HG03439 (cell line): ENCODE data around the gene MATN1.

Source experiments
- ATAC-seq: cut with Tn5 transposase; IDR thresholded peaks from one replicate; pipeline ENCODE4 v1.9.1; 2021; ENCODE audit warnings: mild to moderate bottlenecking, moderate library complexity; ENCODE audit not compliant: unreplicated experiment

Gene MATN1

DNA sequence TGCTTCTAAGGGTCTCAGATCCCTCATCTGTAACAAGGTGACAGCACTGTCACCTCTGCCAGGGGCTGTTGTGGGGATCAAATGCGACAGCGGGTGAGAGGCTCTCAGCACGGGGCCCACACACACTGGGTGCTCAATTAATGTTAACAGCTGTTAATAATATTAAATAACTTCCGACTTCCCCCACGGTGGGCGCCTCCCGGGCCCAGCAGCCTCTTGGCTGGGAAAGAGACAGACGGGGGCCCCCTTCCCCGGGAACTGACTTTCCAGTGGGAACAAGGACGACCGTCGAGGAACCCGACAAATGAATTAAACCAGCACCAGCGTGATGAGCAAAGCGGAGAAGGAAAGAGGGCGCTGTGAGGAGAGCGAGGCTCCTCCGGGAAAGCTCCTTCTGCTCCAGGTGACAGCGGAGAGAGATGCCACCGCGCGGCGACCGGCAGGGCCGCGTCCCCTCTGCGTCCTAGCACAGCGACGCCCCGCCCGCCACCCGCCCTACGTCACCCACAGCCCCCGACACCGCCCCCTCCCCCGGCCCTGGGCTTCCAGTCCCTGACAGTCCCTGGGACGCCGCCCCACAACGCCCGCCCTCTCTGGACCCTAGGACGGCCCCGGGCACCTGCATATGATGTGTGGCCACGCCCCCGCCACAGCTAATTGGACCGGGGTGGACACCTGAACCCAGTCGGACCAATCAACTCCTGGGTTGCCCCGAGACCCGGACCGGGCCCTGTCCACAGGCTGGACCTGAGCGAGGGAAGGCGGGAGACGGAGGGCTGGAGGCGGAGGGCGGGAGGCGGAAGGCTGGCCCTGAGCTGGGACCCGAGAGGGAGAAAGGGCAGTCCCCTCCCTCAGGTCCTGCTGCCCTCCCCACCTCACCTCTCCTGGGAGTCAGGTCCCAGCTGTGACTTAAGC, 38.2 kb downstream of the MATN1 start:
- no peak for ATAC-seq

DNA sequence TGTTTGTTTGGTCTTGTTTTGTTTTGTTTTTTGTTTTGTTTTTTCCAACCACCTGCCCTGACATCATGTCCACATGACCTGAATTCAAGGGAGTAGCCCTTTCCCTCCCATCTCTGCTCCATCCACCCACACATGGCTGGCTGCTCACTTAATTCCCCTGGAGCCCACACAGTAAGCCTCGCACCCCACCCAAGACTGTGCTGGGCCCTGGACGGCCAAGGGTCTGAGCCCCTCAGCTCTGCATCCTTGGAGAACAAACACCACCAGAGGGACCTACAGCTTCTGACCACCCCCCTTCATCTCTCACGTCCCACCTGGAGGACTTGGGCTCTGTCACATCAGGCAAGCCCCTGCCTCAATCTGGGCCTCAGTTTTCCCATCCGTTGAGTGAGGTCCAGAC, 39.1 kb downstream of the MATN1 start:
- no peak for ATAC-seq

GRCh38 chr1:30683699-30684098, 39.7 kb downstream of the MATN1 start:
- no peak for ATAC-seq

- ATAC-seq: no peak
These were observed 40.7 kb downstream of the MATN1 start for GRCh38 chr1:30682396-30683275.

DNA sequence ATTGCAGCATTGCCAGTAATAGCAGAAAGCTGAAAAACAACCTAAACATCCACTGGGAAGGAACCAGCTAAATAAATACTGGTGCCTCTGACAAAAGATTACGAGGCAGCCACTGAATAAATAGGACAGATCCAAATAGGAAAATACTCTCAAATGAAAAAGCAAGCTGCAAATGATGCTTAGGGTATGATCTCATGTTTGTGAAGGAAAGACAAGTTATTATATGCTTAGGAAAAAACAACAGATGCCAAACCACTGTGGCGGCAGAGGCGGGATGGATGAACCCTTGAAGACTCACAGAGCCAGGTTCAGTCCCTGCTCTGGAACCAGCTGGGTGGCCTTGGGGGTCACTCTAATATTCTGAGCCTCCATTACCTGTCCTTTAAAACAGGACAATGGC, 41.6 kb downstream of the MATN1 start:
- no peak for ATAC-seq

DNA sequence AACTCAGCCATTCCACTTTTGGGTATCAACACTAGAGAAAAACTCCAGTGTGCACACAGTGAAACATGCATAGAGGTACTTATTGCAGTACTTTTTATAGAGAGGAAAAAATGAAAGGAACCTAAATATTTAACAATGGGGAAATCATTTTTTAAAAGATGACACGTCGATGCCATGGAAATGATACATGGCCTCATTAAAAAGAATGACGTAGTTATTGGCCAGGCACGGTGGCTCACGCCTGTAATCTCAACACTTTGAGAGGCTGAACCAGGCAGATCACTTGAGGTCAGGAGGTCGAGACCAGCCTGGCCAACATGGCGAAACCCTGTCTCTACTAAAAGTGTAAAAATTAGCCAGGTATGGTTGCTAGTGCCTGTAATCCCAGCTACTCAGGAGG, 42.5 kb downstream of the MATN1 start:
- ATAC-seq: no peak

- no peak for ATAC-seq
These were observed 43.0 kb downstream of the MATN1 start for GRCh38 chr1:30680429-30680828.

DNA sequence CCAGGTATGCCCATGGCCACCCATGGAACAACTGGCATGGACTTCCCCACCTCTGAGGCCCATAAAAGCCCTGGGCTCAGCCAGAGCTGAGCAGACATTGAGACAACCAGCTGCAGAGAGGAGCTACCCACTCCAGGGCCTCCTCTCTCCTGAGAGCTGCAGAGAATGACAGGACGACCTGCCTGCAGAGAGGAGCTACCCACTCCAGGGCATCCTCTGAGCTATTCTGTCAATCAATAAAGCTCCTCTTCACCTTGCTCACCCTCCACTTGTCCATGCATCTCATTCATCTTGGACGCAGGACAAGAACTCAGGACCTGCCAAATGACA, 43.4 kb downstream of the MATN1 start:
- no peak for ATAC-seq

GRCh38 chr1:30679201-30679975, 44.0 kb downstream of the MATN1 start:
- no peak for ATAC-seq

DNA sequence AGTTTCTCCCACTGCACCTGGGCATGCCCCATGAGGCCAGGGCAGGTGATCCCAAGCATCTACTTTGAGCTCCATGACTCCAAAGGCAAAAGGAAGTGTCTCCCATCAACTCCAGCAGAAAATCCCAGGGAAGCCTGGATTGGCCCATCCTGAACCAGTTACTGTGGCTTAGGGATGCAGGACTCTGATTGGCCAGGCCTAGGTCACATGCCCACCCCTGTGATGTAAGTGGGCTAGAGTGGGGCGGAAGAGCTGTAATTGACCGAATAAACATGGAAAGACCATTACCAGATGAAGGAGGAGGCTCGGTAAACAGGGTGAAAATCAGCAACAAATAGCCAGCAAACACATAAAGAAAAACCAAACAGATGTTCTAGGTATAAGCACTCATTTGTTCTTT, 45.2 kb downstream of the MATN1 start:
- ATAC-seq: no peak

DNA sequence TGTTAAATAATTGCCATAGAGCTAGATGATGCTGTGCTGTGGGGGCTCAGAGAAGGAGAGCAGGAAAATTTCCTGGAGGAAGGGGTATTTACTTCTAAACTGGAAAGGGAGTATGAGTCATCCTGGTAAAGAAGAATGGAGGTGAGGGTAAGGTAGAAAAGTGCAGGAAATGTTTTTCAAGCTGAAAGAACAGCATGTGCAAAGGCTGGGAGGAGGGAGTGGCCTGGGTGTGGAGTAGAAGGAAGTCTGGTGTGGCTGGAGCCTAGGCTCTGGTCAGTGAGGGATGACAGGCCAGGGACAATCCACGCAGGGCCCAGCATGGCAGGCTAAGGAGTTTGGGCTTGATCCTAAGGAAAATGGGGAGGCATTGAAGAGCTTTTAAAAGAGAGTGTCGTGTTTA, 45.9 kb downstream of the MATN1 start:
- no peak for ATAC-seq

- ATAC-seq: no peak
These were observed 47.6 kb downstream of the MATN1 start for GRCh38 chr1:30675761-30676160.

- ATAC-seq: no peak
These were observed 48.1 kb downstream of the MATN1 start for GRCh38 chr1:30675289-30675688.

DNA sequence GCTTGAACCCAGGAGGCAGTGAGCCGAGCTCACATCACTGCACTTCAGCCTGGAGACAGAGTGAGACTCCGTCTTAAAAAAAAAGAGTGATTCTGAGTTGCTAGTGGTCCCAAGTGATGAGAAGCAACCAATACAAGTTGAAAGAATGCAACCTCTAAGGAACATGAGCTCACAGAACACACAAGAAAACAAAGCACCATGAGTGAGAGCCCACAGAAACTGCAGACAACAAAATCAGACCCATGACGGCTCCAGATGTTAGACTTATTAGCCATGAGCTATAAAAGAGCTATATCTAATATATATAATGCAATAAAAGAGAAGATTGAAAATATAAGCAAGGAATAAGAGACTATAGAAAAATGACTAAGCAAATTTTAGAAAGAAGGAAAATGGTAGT, 50.0 kb downstream of the MATN1 start:
- ATAC-seq: no peak

GRCh38 chr1:30672661-30673060, 50.7 kb downstream of the MATN1 start:
- ATAC-seq: no peak

- no peak for ATAC-seq
These were observed 52.9 kb downstream of the MATN1 start for GRCh38 chr1:30670240-30671060.

DNA sequence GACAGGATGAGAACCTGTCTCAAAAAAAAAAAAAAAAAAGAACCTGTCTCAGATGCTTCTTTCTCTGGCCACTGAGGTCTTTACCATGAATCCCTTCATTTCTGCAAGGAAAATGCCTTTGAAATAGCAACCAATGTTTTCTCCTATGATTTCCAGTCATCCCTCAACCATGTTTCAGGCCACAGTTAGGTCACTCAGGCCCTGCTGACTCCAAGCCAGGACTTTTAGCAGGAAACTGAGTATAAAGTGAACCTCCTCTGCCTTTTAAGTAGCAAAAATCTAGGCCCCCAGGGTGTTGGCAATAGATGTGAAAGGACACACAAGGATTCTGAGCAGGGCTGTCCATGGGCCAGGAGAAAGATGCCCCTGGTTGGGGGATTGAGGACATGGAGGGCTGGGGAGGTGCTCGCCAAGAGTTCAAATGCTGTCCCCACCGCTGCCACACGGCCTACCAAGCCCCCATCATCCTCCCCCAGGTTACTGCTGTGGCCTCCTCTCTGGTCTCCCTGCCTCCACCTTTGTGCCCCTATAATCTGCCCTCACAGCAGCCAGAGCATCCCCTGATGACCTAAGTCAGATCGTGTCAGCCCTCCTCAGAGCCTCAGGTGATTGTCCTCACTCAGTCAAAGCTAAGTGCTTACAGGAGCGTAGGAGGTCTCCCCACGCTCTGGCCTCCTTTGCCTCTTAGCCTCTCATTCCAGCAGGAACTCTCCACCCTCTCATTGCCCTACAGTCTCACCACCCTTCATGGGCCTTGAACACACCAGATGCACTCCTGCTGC, 54.6 kb downstream of the MATN1 start:
- no peak for ATAC-seq

- ATAC-seq: no peak
These were observed 55.4 kb downstream of the MATN1 start for GRCh38 chr1:30668024-30668423.

DNA sequence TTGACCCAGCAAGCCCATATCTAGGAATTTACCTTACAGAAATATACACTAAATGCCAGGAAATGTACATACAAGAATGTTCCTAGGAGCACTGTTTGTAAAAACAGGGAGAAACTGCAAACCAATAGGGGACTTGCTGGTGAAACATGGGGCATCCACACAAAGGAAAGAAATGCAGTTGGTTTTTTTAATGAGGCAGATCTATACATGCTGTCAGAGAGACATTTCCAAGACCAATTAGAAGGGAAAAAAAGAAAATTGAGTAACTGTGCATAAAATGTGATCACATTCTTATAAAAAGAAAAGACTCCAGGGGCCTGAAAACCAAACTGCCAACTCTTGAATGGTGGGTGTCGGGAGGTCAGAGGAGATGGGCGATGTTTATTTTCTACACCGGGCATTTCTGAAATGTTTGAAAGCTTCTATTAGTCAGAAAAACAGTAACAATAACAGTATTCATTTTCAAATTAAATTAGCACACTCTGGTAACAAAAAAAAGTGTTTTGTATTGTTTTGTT, 56.6 kb downstream of the MATN1 start:
- no peak for ATAC-seq
